ENCODE data around the gene PSMA3.

GRCh38 chr14:58294201-58294600, 49.6 kb downstream of the PSMA3 start:
- TF ChIP-seq POLR2A (IDR thresholded peaks at IDR 0.05) (no peak), POLR2AphosphoS5 (IDR thresholded peaks at IDR 0.05) (no peak), EP300 (IDR thresholded peaks at IDR 0.05) (no peak)
- TF ChIP-seq, protein P1, sequence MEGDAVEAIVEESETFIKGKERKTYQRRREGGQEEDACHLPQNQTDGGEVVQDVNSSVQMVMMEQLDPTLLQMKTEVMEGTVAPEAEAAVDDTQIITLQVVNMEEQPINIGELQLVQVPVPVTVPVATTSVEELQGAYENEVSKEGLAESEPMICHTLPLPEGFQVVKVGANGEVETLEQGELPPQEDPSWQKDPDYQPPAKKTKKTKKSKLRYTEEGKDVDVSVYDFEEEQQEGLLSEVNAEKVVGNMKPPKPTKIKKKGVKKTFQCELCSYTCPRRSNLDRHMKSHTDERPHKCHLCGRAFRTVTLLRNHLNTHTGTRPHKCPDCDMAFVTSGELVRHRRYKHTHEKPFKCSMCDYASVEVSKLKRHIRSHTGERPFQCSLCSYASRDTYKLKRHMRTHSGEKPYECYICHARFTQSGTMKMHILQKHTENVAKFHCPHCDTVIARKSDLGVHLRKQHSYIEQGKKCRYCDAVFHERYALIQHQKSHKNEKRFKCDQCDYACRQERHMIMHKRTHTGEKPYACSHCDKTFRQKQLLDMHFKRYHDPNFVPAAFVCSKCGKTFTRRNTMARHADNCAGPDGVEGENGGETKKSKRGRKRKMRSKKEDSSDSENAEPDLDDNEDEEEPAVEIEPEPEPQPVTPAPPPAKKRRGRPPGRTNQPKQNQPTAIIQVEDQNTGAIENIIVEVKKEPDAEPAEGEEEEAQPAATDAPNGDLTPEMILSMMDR (IDR thresholded peaks at IDR 0.05) = no peak

Data from upper lobe of left lung (tissue), 4 donors.